HL-60 (cell line): ENCODE measurements around the gene MAN1C1.

Source experiments
- DNase-seq, 2 experiments: peaks; one replicate each; pipeline ENCODE4 v3.0.0-alpha.2; 2010 to 2020; ENCODE audit warnings: low read depth in 1 of 2, low spot score in 1 of 2
- H3K27ac ChIP-seq: fragments of 250-450 bp; sonication (Bioruptor Pico); replicated peaks from 2 replicates; pipeline ENCODE4 v1.5.1; 2020; ENCODE audit warnings: mild to moderate bottlenecking, moderate library complexity
- H3K27me3 ChIP-seq: fragments of 250-450 bp; sonication (Bioruptor Pico); 2 replicates; pipeline ENCODE4 v1.5.1; 2021; ENCODE audit warnings: mild to moderate bottlenecking, moderate library complexity; ENCODE audit not compliant: insufficient read depth, poor library complexity, severe bottlenecking
- H3K4me3 ChIP-seq: replicated peaks from 2 replicates; pipeline ENCODE4 v1.5.1; 2011; ENCODE audit warnings: mild to moderate bottlenecking, control low read depth, low read length; ENCODE audit not compliant: insufficient read depth
- GABPA ChIP-seq: IDR thresholded peaks from 2 replicates; pipeline ENCODE4 v1.6.1; 2012; ENCODE audit warnings: low read depth
- POLR2AphosphoS5 ChIP-seq: IDR thresholded peaks from 2 replicates; pipeline ENCODE4 v1.6.1; 2012; ENCODE audit warnings: low read depth
- SPI1 ChIP-seq: IDR thresholded peaks from 2 replicates; pipeline ENCODE4 v1.6.1; 2012; ENCODE audit warnings: low read depth, mild to moderate bottlenecking, borderline replicate concordance
- TF ChIP-seq, protein P1 (sequence below): IDR thresholded peaks from one replicate; pipeline ENCODE4 v1.5.1; 2011; ENCODE audit warnings: low read length, control low read depth, inconsistent platforms; ENCODE audit not compliant: insufficient read depth
- TF ChIP-seq, protein P2 (sequence below): IDR thresholded peaks from 2 replicates; pipeline ENCODE4 v1.6.1; 2012; ENCODE audit warnings: low read depth; ENCODE audit not compliant: insufficient replicate concordance

Gene MAN1C1

DNA sequence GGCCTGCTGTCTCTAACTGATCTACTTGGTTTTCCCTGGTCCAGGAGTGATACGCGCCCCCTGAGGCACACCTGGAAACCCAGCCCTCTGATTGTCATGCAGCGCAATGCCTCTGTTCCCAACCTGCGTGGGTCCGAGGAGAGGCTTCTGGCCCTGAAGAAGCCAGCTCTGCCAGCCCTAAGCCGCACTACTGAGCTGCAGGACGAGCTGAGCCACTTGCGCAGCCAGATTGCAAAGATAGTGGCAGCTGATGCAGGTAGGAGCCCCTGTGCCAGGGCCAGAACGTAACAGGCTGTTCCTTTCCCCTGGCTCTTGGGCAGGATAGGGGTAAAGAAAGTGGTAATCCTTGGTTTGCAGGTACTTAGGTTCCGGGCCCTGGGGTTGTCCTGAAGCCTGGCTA lies 210.0 kb downstream of the MAN1C1 start:
- DNase-seq, result no peak
- Histone ChIP-seq H3K27me3 (no peaks in the 10 kb centered on the region), H3K27ac (no peak overlapping the region), H3K4me3 (no peak overlapping the region)
- TF ChIP-seq SPI1, result no peak
- no peak for TF ChIP-seq GABPA
- TF ChIP-seq POLR2AphosphoS5, result no peak
- TF ChIP-seq, protein P1, sequence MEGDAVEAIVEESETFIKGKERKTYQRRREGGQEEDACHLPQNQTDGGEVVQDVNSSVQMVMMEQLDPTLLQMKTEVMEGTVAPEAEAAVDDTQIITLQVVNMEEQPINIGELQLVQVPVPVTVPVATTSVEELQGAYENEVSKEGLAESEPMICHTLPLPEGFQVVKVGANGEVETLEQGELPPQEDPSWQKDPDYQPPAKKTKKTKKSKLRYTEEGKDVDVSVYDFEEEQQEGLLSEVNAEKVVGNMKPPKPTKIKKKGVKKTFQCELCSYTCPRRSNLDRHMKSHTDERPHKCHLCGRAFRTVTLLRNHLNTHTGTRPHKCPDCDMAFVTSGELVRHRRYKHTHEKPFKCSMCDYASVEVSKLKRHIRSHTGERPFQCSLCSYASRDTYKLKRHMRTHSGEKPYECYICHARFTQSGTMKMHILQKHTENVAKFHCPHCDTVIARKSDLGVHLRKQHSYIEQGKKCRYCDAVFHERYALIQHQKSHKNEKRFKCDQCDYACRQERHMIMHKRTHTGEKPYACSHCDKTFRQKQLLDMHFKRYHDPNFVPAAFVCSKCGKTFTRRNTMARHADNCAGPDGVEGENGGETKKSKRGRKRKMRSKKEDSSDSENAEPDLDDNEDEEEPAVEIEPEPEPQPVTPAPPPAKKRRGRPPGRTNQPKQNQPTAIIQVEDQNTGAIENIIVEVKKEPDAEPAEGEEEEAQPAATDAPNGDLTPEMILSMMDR, result no peak
- TF ChIP-seq, protein P2, sequence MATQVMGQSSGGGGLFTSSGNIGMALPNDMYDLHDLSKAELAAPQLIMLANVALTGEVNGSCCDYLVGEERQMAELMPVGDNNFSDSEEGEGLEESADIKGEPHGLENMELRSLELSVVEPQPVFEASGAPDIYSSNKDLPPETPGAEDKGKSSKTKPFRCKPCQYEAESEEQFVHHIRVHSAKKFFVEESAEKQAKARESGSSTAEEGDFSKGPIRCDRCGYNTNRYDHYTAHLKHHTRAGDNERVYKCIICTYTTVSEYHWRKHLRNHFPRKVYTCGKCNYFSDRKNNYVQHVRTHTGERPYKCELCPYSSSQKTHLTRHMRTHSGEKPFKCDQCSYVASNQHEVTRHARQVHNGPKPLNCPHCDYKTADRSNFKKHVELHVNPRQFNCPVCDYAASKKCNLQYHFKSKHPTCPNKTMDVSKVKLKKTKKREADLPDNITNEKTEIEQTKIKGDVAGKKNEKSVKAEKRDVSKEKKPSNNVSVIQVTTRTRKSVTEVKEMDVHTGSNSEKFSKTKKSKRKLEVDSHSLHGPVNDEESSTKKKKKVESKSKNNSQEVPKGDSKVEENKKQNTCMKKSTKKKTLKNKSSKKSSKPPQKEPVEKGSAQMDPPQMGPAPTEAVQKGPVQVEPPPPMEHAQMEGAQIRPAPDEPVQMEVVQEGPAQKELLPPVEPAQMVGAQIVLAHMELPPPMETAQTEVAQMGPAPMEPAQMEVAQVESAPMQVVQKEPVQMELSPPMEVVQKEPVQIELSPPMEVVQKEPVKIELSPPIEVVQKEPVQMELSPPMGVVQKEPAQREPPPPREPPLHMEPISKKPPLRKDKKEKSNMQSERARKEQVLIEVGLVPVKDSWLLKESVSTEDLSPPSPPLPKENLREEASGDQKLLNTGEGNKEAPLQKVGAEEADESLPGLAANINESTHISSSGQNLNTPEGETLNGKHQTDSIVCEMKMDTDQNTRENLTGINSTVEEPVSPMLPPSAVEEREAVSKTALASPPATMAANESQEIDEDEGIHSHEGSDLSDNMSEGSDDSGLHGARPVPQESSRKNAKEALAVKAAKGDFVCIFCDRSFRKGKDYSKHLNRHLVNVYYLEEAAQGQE, result no peak

DNA sequence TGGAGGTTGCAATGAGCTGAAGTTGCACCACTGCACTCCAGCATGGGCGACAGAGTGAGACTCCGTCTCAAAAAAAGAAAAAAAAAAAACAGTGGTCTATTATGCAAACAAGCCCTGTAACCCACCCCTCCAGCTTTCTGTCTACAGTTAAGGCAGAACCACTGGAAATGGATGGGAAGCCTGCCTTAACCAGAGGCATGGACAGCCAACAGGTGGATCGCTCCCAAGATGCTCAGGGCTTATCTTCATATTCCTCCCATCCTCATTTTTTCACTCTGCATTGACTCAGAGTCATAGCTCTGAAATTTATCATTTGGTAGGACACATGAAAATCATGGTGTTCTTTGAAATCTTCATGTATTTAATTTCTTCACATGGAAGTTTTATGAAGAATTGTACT lies 211.9 kb downstream of the MAN1C1 start:
- DNase-seq, result no peak
- TF ChIP-seq, protein P2, result no peak
- TF ChIP-seq SPI1, result no peak
- no peak for TF ChIP-seq POLR2AphosphoS5
- TF ChIP-seq, protein P1, result no peak
- TF ChIP-seq GABPA, result no peak
- Histone ChIP-seq H3K27me3 (no peaks in the 10 kb centered on the region), H3K27ac (no peak overlapping the region), H3K4me3 (no peak overlapping the region)

DNA sequence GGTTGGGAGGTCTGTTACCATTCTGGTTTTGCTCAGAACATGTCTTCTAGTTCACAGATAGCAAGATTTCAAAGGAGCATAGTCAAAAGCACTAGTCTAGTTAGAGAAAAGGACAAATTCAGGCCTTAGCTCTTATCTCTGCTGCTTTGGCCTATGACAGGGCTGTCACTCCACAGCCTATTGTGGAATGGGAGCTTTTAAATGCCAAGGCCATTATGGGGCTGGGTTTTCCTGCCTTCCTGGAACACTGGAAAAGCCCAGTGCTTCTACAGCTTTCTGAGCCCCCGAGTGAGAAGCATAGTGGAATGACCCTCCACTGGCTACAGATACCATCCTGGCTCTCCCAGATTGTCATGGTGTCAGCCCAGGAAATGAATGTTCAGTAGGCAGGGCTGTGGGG lies 212.5 kb downstream of the MAN1C1 start:
- H3K27ac ChIP-seq, result no peak overlapping the region
- H3K4me3 ChIP-seq, result no peak overlapping the region
- DNase-seq, result no peak
- no peaks in the 10 kb centered on the region for H3K27me3 ChIP-seq
- TF ChIP-seq GABPA (no peak), SPI1 (no peak), POLR2AphosphoS5 (no peak)
- TF ChIP-seq, protein P1, result no peak
- TF ChIP-seq, protein P2, result no peak
